ENCODE results near the gene TIMP3.
A peak's percentile ranks its signal among the peaks of the same experiment; 100 is the strongest.

Gene TIMP3

GRCh38 chr22:32874385-32874784 lies 72.9 kb downstream of the TIMP3 start:
- H3K4me3 ChIP-seq (ENCODE audit: low read length) = no peak overlapping the region
- no peak for DNase-seq (ENCODE audit: low read depth)
- no peak for TF ChIP-seq CTCF (conservative IDR thresholded peaks at IDR 0.05; ENCODE audit: low read length)

- TF ChIP-seq CTCF (conservative IDR thresholded peaks at IDR 0.05; ENCODE audit: low read length) = no peak
- H3K4me3 ChIP-seq (ENCODE audit: low read length) = no peak overlapping the region
- DNase-seq (ENCODE audit: low read depth) = no peak
These were observed 73.5 kb downstream of the TIMP3 start for GRCh38 chr22:32874976-32875375.

- TF ChIP-seq CTCF (conservative IDR thresholded peaks at IDR 0.05; ENCODE audit: low read length) = no peak
- no peak for DNase-seq (ENCODE audit: low read depth)
These were observed 75.0 kb downstream of the TIMP3 start for GRCh38 chr22:32876516-32876915.

GRCh38 chr22:32877196-32877595 lies 75.7 kb downstream of the TIMP3 start:
- TF ChIP-seq CTCF (conservative IDR thresholded peaks at IDR 0.05; ENCODE audit: low read length) = no peak
- DNase-seq (ENCODE audit: low read depth) = no peak
- H3K4me3 ChIP-seq (ENCODE audit: low read length) = no peak overlapping the region

More at GRCh38 chr22:32876516-32876915, 75.0 kb downstream of the TIMP3 start:
- no peak overlapping the region for H3K4me3 ChIP-seq (ENCODE audit: low read length)

GRCh38 chr22:32879550-32879949 lies 78.0 kb downstream of the TIMP3 start:
- no peak for DNase-seq (ENCODE audit: low read depth)
- no peak for TF ChIP-seq CTCF (conservative IDR thresholded peaks at IDR 0.05; ENCODE audit: low read length)
- no peak overlapping the region for H3K4me3 ChIP-seq (ENCODE audit: low read length)

- peak; percentile 48 for DNase-seq (ENCODE audit: low read depth)
- no peak overlapping the region for H3K4me3 ChIP-seq (ENCODE audit: low read length)
- TF ChIP-seq CTCF (conservative IDR thresholded peaks at IDR 0.05; ENCODE audit: low read length) = no peak
These were observed 78.6 kb downstream of the TIMP3 start for GRCh38 chr22:32880061-32880460.

GRCh38 chr22:32880505-32880892 lies 79.0 kb downstream of the TIMP3 start:
- no peak for DNase-seq (ENCODE audit: low read depth)
- H3K4me3 ChIP-seq (ENCODE audit: low read length) = no peak overlapping the region
- TF ChIP-seq CTCF (conservative IDR thresholded peaks at IDR 0.05; ENCODE audit: low read length) = no peak
